ENCODE results near the gene CHSY3.
A peak's percentile ranks its signal among the peaks of the same experiment; 100 is the strongest.
"Not testable (repeated sequence)": the region's sequence is repeated elsewhere in the genome, so short reads cannot be mapped to it uniquely, and the experiment has no call there.

CHSY3 gene

GRCh38 chr5:130198927-130199326 is 294.7 kb downstream of the CHSY3 start:
- in situ Hi-C loops (cut with HindIII; ENCODE audit: low pct_ligation_motif_present, low sequenced_read_pairs): no loop called here
- no peak overlapping the region for H3K27ac ChIP-seq
- peak; percentile 60 for TF ChIP-seq CTCF (IDR thresholded peaks at IDR 0.05; ENCODE audit: low read depth, low read length, missing control alignments)
- no peaks in the 10 kb centered on the region for H3K27me3 ChIP-seq (replicated peaks)
- H3K4me3 ChIP-seq (ENCODE audit: low read depth, low read length): no peak overlapping the region
- no peaks in the 10 kb centered on the region for H3K36me3 ChIP-seq (replicated peaks)
- peak; percentile 18 for DNase-seq

- in situ Hi-C loops (cut with HindIII; ENCODE audit: low pct_ligation_motif_present, low sequenced_read_pairs): no loop called here
- no peaks in the 10 kb centered on the region for H3K27me3 ChIP-seq (replicated peaks)
- TF ChIP-seq CTCF (IDR thresholded peaks at IDR 0.05; ENCODE audit: low read depth, low read length, missing control alignments): no peak
Measured at GRCh38 chr5:130206686-130207085, 302.4 kb downstream of the CHSY3 start.

GRCh38 chr5:130213607-130214006 is 309.3 kb downstream of the CHSY3 start:
- in situ Hi-C loops (cut with HindIII; ENCODE audit: low pct_ligation_motif_present, low sequenced_read_pairs): no loop called here
- DNase-seq: no peak
- TF ChIP-seq CTCF (IDR thresholded peaks at IDR 0.05; ENCODE audit: low read depth, low read length, missing control alignments): no peak
- Histone ChIP-seq H3K27ac (no peak overlapping the region), H3K4me3 (ENCODE audit: low read depth, low read length) (no peak overlapping the region), H3K36me3 (replicated peaks) (no peaks in the 10 kb centered on the region), H3K27me3 (replicated peaks) (no peaks in the 10 kb centered on the region)

More at GRCh38 chr5:130206686-130207085, 302.4 kb downstream of the CHSY3 start:
- Histone ChIP-seq H3K36me3 (replicated peaks) (no peaks in the 10 kb centered on the region), H3K27ac (no peak overlapping the region), H3K4me3 (ENCODE audit: low read depth, low read length) (no peak overlapping the region)
- DNase-seq: no peak

GRCh38 chr5:130216286-130216685 is 312.0 kb downstream of the CHSY3 start:
- no peak for DNase-seq
- Histone ChIP-seq H3K27me3 (replicated peaks) (no peaks in the 10 kb centered on the region), H3K4me3 (ENCODE audit: low read depth, low read length) (no peak overlapping the region), H3K27ac (no peak overlapping the region), H3K36me3 (replicated peaks) (no peaks in the 10 kb centered on the region)
- in situ Hi-C loops (cut with HindIII; ENCODE audit: low pct_ligation_motif_present, low sequenced_read_pairs): no loop called here
- no peak for TF ChIP-seq CTCF (IDR thresholded peaks at IDR 0.05; ENCODE audit: low read depth, low read length, missing control alignments)

- in situ Hi-C loops (cut with HindIII; ENCODE audit: low pct_ligation_motif_present, low sequenced_read_pairs): no loop called here
- Histone ChIP-seq H3K27me3 (replicated peaks) (no peaks in the 10 kb centered on the region), H3K36me3 (replicated peaks) (no peaks in the 10 kb centered on the region), H3K27ac (no peak overlapping the region), H3K4me3 (ENCODE audit: low read depth, low read length) (no peak overlapping the region)
- TF ChIP-seq CTCF (IDR thresholded peaks at IDR 0.05; ENCODE audit: low read depth, low read length, missing control alignments): no peak
- DNase-seq: peak; percentile 27
Measured at GRCh38 chr5:130222573-130222972, 318.3 kb downstream of the CHSY3 start.

- H3K27me3 ChIP-seq (replicated peaks); H3K36me3 ChIP-seq (replicated peaks); in situ Hi-C loops (cut with HindIII; ENCODE audit: low pct_ligation_motif_present, low sequenced_read_pairs); H3K27ac ChIP-seq; H3K4me3 ChIP-seq (ENCODE audit: low read depth, low read length); DNase-seq: not testable (repeated sequence)
Measured at GRCh38 chr5:130226556-130226955, 322.3 kb downstream of the CHSY3 start.
